HL-60 (cell line): ENCODE results near the gene MED10.

Experiments used
- DNase-seq, 2 experiments: peaks; one replicate each; pipeline ENCODE4 v3.0.0-alpha.2; 2010 to 2020; ENCODE audit warnings: low read depth in 1 of 2, low spot score in 1 of 2
- H3K27ac ChIP-seq: fragments of 250-450 bp; sonication (Bioruptor Pico); replicated peaks from 2 replicates; pipeline ENCODE4 v1.5.1; 2020; ENCODE audit warnings: mild to moderate bottlenecking, moderate library complexity
- H3K27me3 ChIP-seq: fragments of 250-450 bp; sonication (Bioruptor Pico); 2 replicates; pipeline ENCODE4 v1.5.1; 2021; ENCODE audit warnings: mild to moderate bottlenecking, moderate library complexity; ENCODE audit not compliant: insufficient read depth, poor library complexity, severe bottlenecking
- H3K4me3 ChIP-seq: replicated peaks from 2 replicates; pipeline ENCODE4 v1.5.1; 2011; ENCODE audit warnings: mild to moderate bottlenecking, control low read depth, low read length; ENCODE audit not compliant: insufficient read depth
- GABPA ChIP-seq: IDR thresholded peaks from 2 replicates; pipeline ENCODE4 v1.6.1; 2012; ENCODE audit warnings: low read depth
- POLR2AphosphoS5 ChIP-seq: IDR thresholded peaks from 2 replicates; pipeline ENCODE4 v1.6.1; 2012; ENCODE audit warnings: low read depth
- SPI1 ChIP-seq: IDR thresholded peaks from 2 replicates; pipeline ENCODE4 v1.6.1; 2012; ENCODE audit warnings: low read depth, mild to moderate bottlenecking, borderline replicate concordance
- TF ChIP-seq, protein P1 (sequence below): IDR thresholded peaks from 2 replicates; pipeline ENCODE4 v1.6.1; 2012; ENCODE audit warnings: low read depth; ENCODE audit not compliant: insufficient replicate concordance
- TF ChIP-seq, protein P2 (sequence below): IDR thresholded peaks from one replicate; pipeline ENCODE4 v1.5.1; 2011; ENCODE audit warnings: low read length, control low read depth, inconsistent platforms; ENCODE audit not compliant: insufficient read depth

MED10 gene

DNA sequence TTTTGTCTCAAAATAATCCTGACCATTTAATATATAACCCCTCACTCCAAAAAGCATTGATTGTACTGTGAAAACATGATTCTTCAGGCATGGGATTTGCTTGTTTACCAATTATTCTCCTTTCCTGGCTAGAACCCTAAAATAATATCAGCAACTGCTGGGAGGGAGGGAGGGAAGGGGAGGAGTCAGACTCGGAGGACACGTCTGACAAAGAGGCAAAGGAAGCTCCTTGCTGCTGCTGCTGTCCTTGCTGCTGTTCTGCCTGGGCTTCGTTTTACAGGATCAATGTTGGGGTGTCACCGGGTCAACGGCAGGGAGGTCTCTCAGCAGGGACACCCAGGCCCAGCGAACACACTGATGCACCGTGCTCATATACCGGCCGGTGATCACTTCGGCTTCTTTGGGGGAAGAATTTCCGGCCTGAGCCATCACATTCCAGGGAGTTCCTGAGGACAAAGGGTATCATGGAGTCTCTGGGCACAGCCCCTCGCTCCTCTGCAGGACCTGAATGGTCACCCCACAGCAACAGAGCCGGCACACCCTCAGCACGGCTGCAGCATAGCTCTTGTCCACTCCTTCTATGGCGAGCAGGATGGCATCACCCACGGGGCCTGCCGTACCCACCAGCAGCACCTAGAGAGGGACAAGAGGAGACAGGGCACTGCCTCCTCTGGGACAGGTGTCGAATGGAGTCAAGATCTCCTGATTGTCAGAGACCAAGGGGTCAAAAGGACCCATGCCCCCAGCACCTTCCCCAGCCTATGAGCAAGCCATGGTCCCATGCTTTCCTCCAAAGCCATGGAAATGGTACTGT is 27.9 kb downstream of the MED10 start:
- Histone ChIP-seq H3K27me3 (no peaks in the 10 kb centered on the region), H3K27ac (no peak overlapping the region), H3K4me3 (no peak overlapping the region)
- TF ChIP-seq, protein P1, sequence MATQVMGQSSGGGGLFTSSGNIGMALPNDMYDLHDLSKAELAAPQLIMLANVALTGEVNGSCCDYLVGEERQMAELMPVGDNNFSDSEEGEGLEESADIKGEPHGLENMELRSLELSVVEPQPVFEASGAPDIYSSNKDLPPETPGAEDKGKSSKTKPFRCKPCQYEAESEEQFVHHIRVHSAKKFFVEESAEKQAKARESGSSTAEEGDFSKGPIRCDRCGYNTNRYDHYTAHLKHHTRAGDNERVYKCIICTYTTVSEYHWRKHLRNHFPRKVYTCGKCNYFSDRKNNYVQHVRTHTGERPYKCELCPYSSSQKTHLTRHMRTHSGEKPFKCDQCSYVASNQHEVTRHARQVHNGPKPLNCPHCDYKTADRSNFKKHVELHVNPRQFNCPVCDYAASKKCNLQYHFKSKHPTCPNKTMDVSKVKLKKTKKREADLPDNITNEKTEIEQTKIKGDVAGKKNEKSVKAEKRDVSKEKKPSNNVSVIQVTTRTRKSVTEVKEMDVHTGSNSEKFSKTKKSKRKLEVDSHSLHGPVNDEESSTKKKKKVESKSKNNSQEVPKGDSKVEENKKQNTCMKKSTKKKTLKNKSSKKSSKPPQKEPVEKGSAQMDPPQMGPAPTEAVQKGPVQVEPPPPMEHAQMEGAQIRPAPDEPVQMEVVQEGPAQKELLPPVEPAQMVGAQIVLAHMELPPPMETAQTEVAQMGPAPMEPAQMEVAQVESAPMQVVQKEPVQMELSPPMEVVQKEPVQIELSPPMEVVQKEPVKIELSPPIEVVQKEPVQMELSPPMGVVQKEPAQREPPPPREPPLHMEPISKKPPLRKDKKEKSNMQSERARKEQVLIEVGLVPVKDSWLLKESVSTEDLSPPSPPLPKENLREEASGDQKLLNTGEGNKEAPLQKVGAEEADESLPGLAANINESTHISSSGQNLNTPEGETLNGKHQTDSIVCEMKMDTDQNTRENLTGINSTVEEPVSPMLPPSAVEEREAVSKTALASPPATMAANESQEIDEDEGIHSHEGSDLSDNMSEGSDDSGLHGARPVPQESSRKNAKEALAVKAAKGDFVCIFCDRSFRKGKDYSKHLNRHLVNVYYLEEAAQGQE: no peak
- no peak for TF ChIP-seq POLR2AphosphoS5
- no peak for TF ChIP-seq GABPA
- TF ChIP-seq, protein P2, sequence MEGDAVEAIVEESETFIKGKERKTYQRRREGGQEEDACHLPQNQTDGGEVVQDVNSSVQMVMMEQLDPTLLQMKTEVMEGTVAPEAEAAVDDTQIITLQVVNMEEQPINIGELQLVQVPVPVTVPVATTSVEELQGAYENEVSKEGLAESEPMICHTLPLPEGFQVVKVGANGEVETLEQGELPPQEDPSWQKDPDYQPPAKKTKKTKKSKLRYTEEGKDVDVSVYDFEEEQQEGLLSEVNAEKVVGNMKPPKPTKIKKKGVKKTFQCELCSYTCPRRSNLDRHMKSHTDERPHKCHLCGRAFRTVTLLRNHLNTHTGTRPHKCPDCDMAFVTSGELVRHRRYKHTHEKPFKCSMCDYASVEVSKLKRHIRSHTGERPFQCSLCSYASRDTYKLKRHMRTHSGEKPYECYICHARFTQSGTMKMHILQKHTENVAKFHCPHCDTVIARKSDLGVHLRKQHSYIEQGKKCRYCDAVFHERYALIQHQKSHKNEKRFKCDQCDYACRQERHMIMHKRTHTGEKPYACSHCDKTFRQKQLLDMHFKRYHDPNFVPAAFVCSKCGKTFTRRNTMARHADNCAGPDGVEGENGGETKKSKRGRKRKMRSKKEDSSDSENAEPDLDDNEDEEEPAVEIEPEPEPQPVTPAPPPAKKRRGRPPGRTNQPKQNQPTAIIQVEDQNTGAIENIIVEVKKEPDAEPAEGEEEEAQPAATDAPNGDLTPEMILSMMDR: no peak
- no peak for TF ChIP-seq SPI1
- no peak for DNase-seq

GRCh38 chr5:6349387-6349786 is 29.0 kb downstream of the MED10 start:
- Histone ChIP-seq H3K27ac (no peak overlapping the region), H3K4me3 (no peak overlapping the region), H3K27me3 (no peaks in the 10 kb centered on the region)
- TF ChIP-seq GABPA (no peak), POLR2AphosphoS5 (no peak), SPI1 (no peak)
- TF ChIP-seq, protein P2: no peak
- TF ChIP-seq, protein P1: no peak
- DNase-seq: no peak

- no peak overlapping the region for H3K27ac ChIP-seq
- no peak for DNase-seq
- H3K4me3 ChIP-seq: no peak overlapping the region
- no peaks in the 10 kb centered on the region for H3K27me3 ChIP-seq
- TF ChIP-seq, protein P1: no peak
- TF ChIP-seq, protein P2: no peak
- TF ChIP-seq POLR2AphosphoS5 (no peak), GABPA (no peak), SPI1 (no peak)
Measured at GRCh38 chr5:6348476-6349000, 29.8 kb downstream of the MED10 start.
